Activated T-cell treated with anti-CD3 and anti-CD28 coated beads for 1 hour (primary cell): ENCODE results near the gene HDAC10.

Source experiments
- DNase-seq: peaks from one replicate; pipeline ENCODE4 v3.0.0-alpha.2; 2020; ENCODE audit warnings: low read depth

Gene HDAC10

GRCh38 chr22:50200461-50201190 is 50.4 kb downstream of the HDAC10 start, which contains the start of gene SELENOO:
Gene SELENOO, plus strand, starts transcription at chr22:50201011. Its CDS starts 26 bp downstream, at chr22:50201037.
- DNase-seq, result peak; percentile 87

GRCh38 chr22:50199829-50200460 is 51.1 kb downstream of the HDAC10 start:
- DNase-seq, result no peak

GRCh38 chr22:50199251-50199721 is 51.8 kb downstream of the HDAC10 start:
- DNase-seq, result no peak

GRCh38 chr22:50198624-50199017 is 52.4 kb downstream of the HDAC10 start:
- no peak for DNase-seq

- no peak for DNase-seq
These were observed 53.0 kb downstream of the HDAC10 start for GRCh38 chr22:50197856-50198623.

GRCh38 chr22:50197000-50197800 is 53.9 kb downstream of the HDAC10 start:
- DNase-seq, result no peak

- DNase-seq, result no peak
These were observed 54.8 kb downstream of the HDAC10 start for GRCh38 chr22:50196256-50196655.
